Stimulated activated CD4-positive, alpha-beta T cell treated with anti-CD3 and anti-CD28 coated beads, Interleukin-12 subunit alpha, Interleukin-12 subunit beta, amount 100 ng/mL, for 48 hours (primary cell): ENCODE measurements around the gene NPIPB12.
"Not testable (repeated sequence)": the region's sequence is repeated elsewhere in the genome, so short reads cannot be mapped to it uniquely, and the experiment has no call there.

Source experiments
- DNase-seq, 3 donors: peaks; one replicate each; pipeline ENCODE4 v3.0.0-alpha.2; 2020; ENCODE audit warnings: low read depth in 2 of 3, low spot score in 1 of 3

The NPIPB12 gene

GRCh38 chr16:29506308-29506707, at the start of gene NPIPB12:
Gene NPIPB12, minus strand, starts transcription at chr16:29506408.
- not testable (repeated sequence) for DNase-seq

- DNase-seq: not testable (repeated sequence)
These were observed 15.3 kb upstream of the NPIPB12 start for GRCh38 chr16:29521520-29521919.

- not testable (repeated sequence) for DNase-seq
These were observed 23.9 kb downstream of the NPIPB12 start for GRCh38 chr16:29482276-29482675.

- not testable (repeated sequence) for DNase-seq
These were observed 34.1 kb downstream of the NPIPB12 start for GRCh38 chr16:29472065-29472464.

GRCh38 chr16:29469660-29470059, 36.5 kb downstream of the NPIPB12 start:
- peak in 2 of 3 donors; percentile 2 to 3 for DNase-seq

GRCh38 chr16:29467654-29468366, 38.4 kb downstream of the NPIPB12 start:
- not testable (repeated sequence) for DNase-seq

GRCh38 chr16:29466904-29467303, 39.3 kb downstream of the NPIPB12 start:
- not testable (repeated sequence) for DNase-seq

GRCh38 chr16:29465985-29466824, 40.0 kb downstream of the NPIPB12 start:
- not testable (repeated sequence) for DNase-seq

GRCh38 chr16:29460647-29461030, 45.6 kb downstream of the NPIPB12 start:
- not testable (repeated sequence) for DNase-seq

GRCh38 chr16:29459706-29460646, 46.2 kb downstream of the NPIPB12 start, which contains the start of gene SULT1A4:
Gene SULT1A4, plus strand, starts transcription at chr16:29459913. Its CDS starts 1,473 bp downstream, at chr16:29461386.
- not testable (repeated sequence) for DNase-seq

- DNase-seq: not testable (repeated sequence)
These were observed 48.5 kb downstream of the NPIPB12 start for GRCh38 chr16:29457660-29458059.

GRCh38 chr16:29454828-29455227, 51.4 kb downstream of the NPIPB12 start:
- DNase-seq: not testable (repeated sequence)

GRCh38 chr16:29454269-29454668, 51.9 kb downstream of the NPIPB12 start, which contains the start of the genes BOLA2 and SLX1B:
Gene BOLA2, minus strand, starts transcription at chr16:29454351. Its CDS starts 98 bp downstream, at chr16:29454253.
Gene SLX1B, plus strand, starts transcription at chr16:29454533.
- DNase-seq: not testable (repeated sequence)

GRCh38 chr16:29453754-29454153, 52.5 kb downstream of the NPIPB12 start:
- not testable (repeated sequence) for DNase-seq
